ENCODE results near the gene CREB5. TPM values are rescaled to one million over a fixed set of nuclear protein-coding genes. Genes with fewer than 3 reads are reported as not detected.

The CREB5 gene
- total and polyA plus RNA-seq, 2 donors (not counting 3 experiments of a cell fraction or from before 2014, with no cell fraction given) = 19.6 to 28.4 TPM

DNA sequence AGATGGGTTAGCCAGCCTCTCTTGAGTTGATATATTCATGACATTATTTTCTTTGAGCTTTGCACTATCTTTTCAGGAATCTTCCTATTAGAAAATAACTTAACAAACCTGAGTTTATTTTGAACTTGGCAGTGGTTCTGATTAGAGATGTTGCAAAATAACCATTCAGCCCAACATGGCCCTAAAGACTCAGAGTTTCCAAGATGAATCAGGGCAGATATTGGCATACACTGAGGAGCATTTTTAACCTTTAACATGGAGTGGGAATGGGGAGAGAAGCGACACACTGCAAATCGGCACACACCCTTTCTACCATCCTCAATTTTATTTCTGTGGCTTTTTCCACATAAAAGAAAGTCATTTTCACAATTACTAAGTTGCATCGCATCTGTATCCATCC lies 355.0 kb downstream of the CREB5 start:
- no TSS peak for BruUV-seq (replicated peaks)
- TF ChIP-seq GATA2 (IDR thresholded peaks at IDR 0.05; ENCODE audit: insufficient read depth, insufficient read length, low read depth, low read length) (no peak), POLR2A (IDR thresholded peaks at IDR 0.05; ENCODE audit: low read depth, low read length) (no peak), FOS (IDR thresholded peaks at IDR 0.05; ENCODE audit: borderline replicate concordance, insufficient read depth, low read length) (no peak), POLR2AphosphoS5 (IDR thresholded peaks at IDR 0.05; ENCODE audit: insufficient read depth, low read depth, low read length) (no peak), EZH2 (IDR thresholded peaks at IDR 0.05; ENCODE audit: borderline replicate concordance, low read depth, low read length, severe bottlenecking) (no peak), JUN (IDR thresholded peaks at IDR 0.05; ENCODE audit: borderline replicate concordance, insufficient read depth, insufficient read length, low read depth) (no peak)
- TF ChIP-seq, protein P1, sequence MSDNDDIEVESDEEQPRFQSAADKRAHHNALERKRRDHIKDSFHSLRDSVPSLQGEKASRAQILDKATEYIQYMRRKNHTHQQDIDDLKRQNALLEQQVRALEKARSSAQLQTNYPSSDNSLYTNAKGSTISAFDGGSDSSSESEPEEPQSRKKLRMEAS (IDR thresholded peaks at IDR 0.05; ENCODE audit: insufficient read depth, insufficient read length) = no peak
- TF ChIP-seq, protein P2, sequence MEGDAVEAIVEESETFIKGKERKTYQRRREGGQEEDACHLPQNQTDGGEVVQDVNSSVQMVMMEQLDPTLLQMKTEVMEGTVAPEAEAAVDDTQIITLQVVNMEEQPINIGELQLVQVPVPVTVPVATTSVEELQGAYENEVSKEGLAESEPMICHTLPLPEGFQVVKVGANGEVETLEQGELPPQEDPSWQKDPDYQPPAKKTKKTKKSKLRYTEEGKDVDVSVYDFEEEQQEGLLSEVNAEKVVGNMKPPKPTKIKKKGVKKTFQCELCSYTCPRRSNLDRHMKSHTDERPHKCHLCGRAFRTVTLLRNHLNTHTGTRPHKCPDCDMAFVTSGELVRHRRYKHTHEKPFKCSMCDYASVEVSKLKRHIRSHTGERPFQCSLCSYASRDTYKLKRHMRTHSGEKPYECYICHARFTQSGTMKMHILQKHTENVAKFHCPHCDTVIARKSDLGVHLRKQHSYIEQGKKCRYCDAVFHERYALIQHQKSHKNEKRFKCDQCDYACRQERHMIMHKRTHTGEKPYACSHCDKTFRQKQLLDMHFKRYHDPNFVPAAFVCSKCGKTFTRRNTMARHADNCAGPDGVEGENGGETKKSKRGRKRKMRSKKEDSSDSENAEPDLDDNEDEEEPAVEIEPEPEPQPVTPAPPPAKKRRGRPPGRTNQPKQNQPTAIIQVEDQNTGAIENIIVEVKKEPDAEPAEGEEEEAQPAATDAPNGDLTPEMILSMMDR (IDR thresholded peaks at IDR 0.05; ENCODE audit: extremely low read depth in 1 of 2, insufficient read depth in 1 of 2, low read depth in 1 of 2, low read length in 2 of 2) = no peak

More for the DNA sequence above, 355.0 kb downstream of the CREB5 start:
- no peak overlapping the region for H2AFZ ChIP-seq (ENCODE audit: low read depth, low read length)
- no peaks in the 10 kb centered on the region for H3K9me1 ChIP-seq (replicated peaks; ENCODE audit: control insufficient read depth, extremely low read depth, insufficient read depth, low read length)
- H3K79me2 ChIP-seq (ENCODE audit: control insufficient read depth, insufficient read depth, low read length) = no peaks in the 10 kb centered on the region
- H3K4me1 ChIP-seq (ENCODE audit: control insufficient read depth, extremely low read depth, insufficient read depth, low read length) = no peaks in the 10 kb centered on the region
- CTCF ChIA-PET = no interaction called here
- DNase-seq (ENCODE audit: low read depth, low spot score) (no peak), FAIRE-seq (no peak)
- no peaks in the 10 kb centered on the region for H3K36me3 ChIP-seq (ENCODE audit: control insufficient read depth in 2 of 2, extremely low read depth in 1 of 2, insufficient read depth in 2 of 2, low read length in 2 of 2)
- intact Hi-C loops (cut with micrococcal nuclease) (no loop called here), dilution Hi-C loops (cut with MboI; ENCODE audit: extremely low pct_ligation_motif_present, low sequenced_read_pairs) (no loop called here)
- POLR2A ChIA-PET = no interaction called here
- no peaks in the 10 kb centered on the region for H4K20me1 ChIP-seq (replicated peaks; ENCODE audit: control insufficient read depth, extremely low read depth, insufficient read depth, low read length)
- H3K4me2 ChIP-seq (ENCODE audit: insufficient read depth, low read length) = no peak overlapping the region
- H3K27ac ChIP-seq (ENCODE audit: insufficient read depth, low read depth, low read length) = no peak overlapping the region
- no peaks in the 10 kb centered on the region for H3K27me3 ChIP-seq (ENCODE audit: control insufficient read depth in 2 of 2, insufficient read depth in 2 of 2, low read length in 2 of 2)
- no peak overlapping the region for H3K4me3 ChIP-seq (replicated peaks in 1 of 3; ENCODE audit: insufficient read depth in 1 of 3, low read depth in 1 of 3, low read length in 3 of 3)
- no peaks in the 10 kb centered on the region for H3K9me3 ChIP-seq (replicated peaks; ENCODE audit: control insufficient read depth, insufficient read depth, low read length)
- no peak overlapping the region for H3K9ac ChIP-seq (replicated peaks; ENCODE audit: extremely low read depth, insufficient read depth, low read length)

Data from endothelial cell of umbilical vein (primary cell).